Heart left ventricle (tissue), 16 donors: ENCODE results near the gene MARK4. TPM values are rescaled to one million over a fixed set of nuclear protein-coding genes. Genes with fewer than 3 reads are reported as not detected.

ENCODE experiments used
- ATAC-seq, 4 donors: fragments of 200-7000 bp; cut with Tn5 transposase; one replicate each; pipeline ENCODE4 v1.9.1; 2020 to 2022; ENCODE audit warnings: moderate library complexity in 4 of 4, mild to moderate bottlenecking in 3 of 4, moderate number of reproducible peaks in 1 of 4
- DNase-seq, 5 donors: peaks; one replicate each; pipeline ENCODE4 v3.0.0-alpha.2; 2020
- H3K27ac ChIP-seq, 12 donors: fragments of 200-600 bp; sonication (generic) in 4 of 12; one replicate each; pipeline versions ENCODE4 v1.5.0 to v1.8.0; 2016 to 2022; ENCODE audit warnings: mild to moderate bottlenecking in 2 of 12
- H3K27me3 ChIP-seq, 9 donors: fragments of 200-600 bp; sonication (generic) in 2 of 9; one replicate each; pipeline versions ENCODE4 v1.5.1 to v1.8.0; 2016 to 2022; ENCODE audit warnings: mild to moderate bottlenecking in 3 of 9
- H3K36me3 ChIP-seq, 9 donors: fragments of 200-600 bp; sonication (generic) in 2 of 9; one replicate each; pipeline versions ENCODE4 v1.5.0 to v1.8.0; 2018 to 2022; ENCODE audit warnings: mild to moderate bottlenecking in 2 of 9
- H3K4me1 ChIP-seq, 12 donors: fragments of 200-600 bp; sonication (generic) in 4 of 12; one replicate each; pipeline versions ENCODE4 v1.5.0 to v1.8.0; 2016 to 2022; ENCODE audit warnings: mild to moderate bottlenecking in 3 of 12
- H3K4me3 ChIP-seq, 12 donors: fragments of 200-600 bp; sonication (generic) in 4 of 12; one replicate each; pipeline versions ENCODE4 v1.5.0 to v1.8.0; 2017 to 2022; ENCODE audit warnings: mild to moderate bottlenecking in 9 of 12, moderate library complexity in 4 of 12
- H3K9me3 ChIP-seq, 12 donors: fragments of 200-600 bp; sonication (generic) in 4 of 12; one replicate each; pipeline versions ENCODE4 v1.5.0 to v1.8.0; 2016 to 2022; ENCODE audit warnings: mild to moderate bottlenecking in 1 of 12
- POLR2A ChIP-seq, 2 donors: fragments of 450-650 bp; IDR thresholded peaks; one replicate each; pipeline ENCODE4 v1.6.1; 2017; ENCODE audit warnings: antibody characterized with exemption in 2 of 2, mild to moderate bottlenecking in 2 of 2, moderate library complexity in 2 of 2
- WGBS, 4 donors: extraction: QIAGEN DNeasy Blood & Tissue Kit in 2 of 4; methylation state at CpG; one replicate each; pipeline versions ENCODE4 v1.1.5 to v1.1.7; 2013 to 2018; 5-methylcytosine and 5-hydroxymethylcytosine counted together
- intact Hi-C, 10 donors: fragments of 100-400 bp; cut with DNase I; formaldehyde crosslinking; loops; one replicate each; pipeline versions ENCODE4 v1.11.1 to v1.14.2; 2022
- polyA plus RNA-seq, 2 donors: library from polyadenylated mRNA; stranded (reverse); fragments of 200-250 nt; gene quantifications; one replicate each; pipeline ENCODE4 v1.2.3, GENCODE V29; 2013
- total RNA-seq, 9 donors: library from RNA; depleted of rRNA in 2 of 9; stranded (reverse); fragments of >200 nt in 2 of 9; fragmentation: NEBNext Ultra II Directional in 3 of 9; extraction: Animal tissue kit (Norgen Biotek cat#: 25700) in 3 of 9; gene quantifications; one replicate each; pipeline versions ENCODE4 v1.1.0 to v1.2.4, GENCODE V29; 2016 to 2023
- TF ChIP-seq, protein P1 (sequence below), 12 donors: fragments of 200-600 bp; sonication (generic) in 4 of 12; IDR thresholded peaks; one replicate each; pipeline versions ENCODE4 v1.5.0 to v1.8.0; 2018 to 2022; ENCODE audit warnings: antibody characterized with exemption in 12 of 12, mild to moderate bottlenecking in 5 of 12
- donor health status: ischemic (EF 13 %, LVEDD 7.1; RV severe dilation, severe dysfunction).
- donor health status: healthy with polysubstance abuse.
- donor health status: DM: no; HTN: yes; CAD: no.
- donor health status: DM: no; HTN: no; CAD: no.
- donor health status: ischemic (EF 25% LVEDD 6.9; RV normal size, moderate dysfunction).
- donor health status: ischemic (EF 25% LVEDD 5.7; RV mildly dilated, moderate dysfunction).
- donor health status: healthy.
- donor health status: DM: yes; HTN: yes; CAD: no.
- donor health status: ischemic (EF 35%, LVEDD 5.7; RV mildly dilated, moderate dysfunction).
- donor health status: nonischemic (EF 11% LVEDD 7.7; RV severe dilation, severe dysfunction).
- donor health status: DM: yes; HTN: yes; CAD: no.
- donor health status: PGD.
- donor health status: ischemic (EF 29% LVEDD 5.4; RV normal size, mild dysfunction).
- donor health status: nonischemic (EF 23%, LVEDD 6.1; RV moderate dilation, normal function).

Gene MARK4
- total and polyA plus RNA-seq, 11 donors, result 18.0 to 46.9 (median 28.6) TPM

DNA sequence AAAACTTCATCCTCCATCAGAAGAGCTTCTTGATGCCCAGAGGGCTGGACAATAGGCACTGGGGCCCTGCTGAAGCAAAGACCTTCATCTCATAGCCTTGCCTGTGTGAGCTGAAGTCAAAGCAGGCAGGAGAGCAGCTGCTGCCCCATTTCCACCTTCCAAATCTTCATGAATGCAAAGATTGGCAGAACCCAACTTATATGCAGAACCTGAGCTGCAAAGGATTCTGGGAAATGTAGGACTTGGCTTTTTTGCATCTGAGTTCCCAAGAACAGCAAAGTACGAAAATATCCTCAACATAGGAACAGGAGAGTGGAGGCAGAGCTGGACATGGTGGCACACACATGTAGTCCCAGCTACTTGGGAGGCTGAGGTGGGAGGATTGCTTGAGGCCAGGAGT lies 40.8 kb downstream of the MARK4 start:
- no peak for DNase-seq
- peaks cover 0 to 64% (median 42%) of the 10 kb centered on the region in 9 donors for H3K36me3 ChIP-seq
- no peaks in the 10 kb centered on the region for H3K27me3 ChIP-seq
- TF ChIP-seq, protein P1, sequence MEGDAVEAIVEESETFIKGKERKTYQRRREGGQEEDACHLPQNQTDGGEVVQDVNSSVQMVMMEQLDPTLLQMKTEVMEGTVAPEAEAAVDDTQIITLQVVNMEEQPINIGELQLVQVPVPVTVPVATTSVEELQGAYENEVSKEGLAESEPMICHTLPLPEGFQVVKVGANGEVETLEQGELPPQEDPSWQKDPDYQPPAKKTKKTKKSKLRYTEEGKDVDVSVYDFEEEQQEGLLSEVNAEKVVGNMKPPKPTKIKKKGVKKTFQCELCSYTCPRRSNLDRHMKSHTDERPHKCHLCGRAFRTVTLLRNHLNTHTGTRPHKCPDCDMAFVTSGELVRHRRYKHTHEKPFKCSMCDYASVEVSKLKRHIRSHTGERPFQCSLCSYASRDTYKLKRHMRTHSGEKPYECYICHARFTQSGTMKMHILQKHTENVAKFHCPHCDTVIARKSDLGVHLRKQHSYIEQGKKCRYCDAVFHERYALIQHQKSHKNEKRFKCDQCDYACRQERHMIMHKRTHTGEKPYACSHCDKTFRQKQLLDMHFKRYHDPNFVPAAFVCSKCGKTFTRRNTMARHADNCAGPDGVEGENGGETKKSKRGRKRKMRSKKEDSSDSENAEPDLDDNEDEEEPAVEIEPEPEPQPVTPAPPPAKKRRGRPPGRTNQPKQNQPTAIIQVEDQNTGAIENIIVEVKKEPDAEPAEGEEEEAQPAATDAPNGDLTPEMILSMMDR (IDR thresholded peaks at IDR 0.05), result no peak
- no peak for TF ChIP-seq POLR2A (IDR thresholded peaks at IDR 0.05)
- WGBS, 4 donors, result 93 to 100% (median 97%) methylated on average over 1 of the region's 1 CpG
- intact Hi-C loops, result no loop called here
- peaks cover 0 to 12% (median 1%) of the 10 kb centered on the region in 12 donors for H3K4me1 ChIP-seq
- no peak for ATAC-seq
- no peak overlapping the region for H3K4me3 ChIP-seq
- peaks cover 0 to 12% (median 2%) of the 10 kb centered on the region in 12 donors for H3K9me3 ChIP-seq
- no peak overlapping the region for H3K27ac ChIP-seq

DNA sequence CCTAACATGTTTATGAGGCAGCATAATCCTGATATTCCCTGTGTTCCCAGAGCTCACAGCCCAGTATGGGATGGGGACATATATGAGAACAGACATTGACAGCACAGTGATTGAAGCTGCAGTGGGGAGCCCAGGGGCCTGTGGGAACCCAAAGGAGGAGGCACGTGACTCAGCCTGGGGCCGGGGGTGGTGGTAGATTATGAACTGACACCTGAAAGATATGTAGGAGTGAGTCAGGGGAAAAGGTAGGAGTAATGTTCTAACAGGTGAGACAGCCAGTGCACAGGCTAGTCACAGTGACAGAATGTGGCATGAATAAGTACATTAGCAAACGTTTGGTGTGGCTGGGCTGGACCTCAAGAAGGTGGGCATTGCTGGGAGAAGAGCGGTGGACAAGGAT lies 42.6 kb downstream of the MARK4 start:
- ATAC-seq (no peak), DNase-seq (no peak)
- Histone ChIP-seq H3K4me1 (peaks cover 0 to 12% (median 1%) of the 10 kb centered on the region in 12 donors), H3K36me3 (peaks cover 0 to 58% (median 30%) of the 10 kb centered on the region in 9 donors), H3K27me3 (no peaks in the 10 kb centered on the region), H3K4me3 (no peak overlapping the region), H3K9me3 (peaks cover 0 to 12% (median 2%) of the 10 kb centered on the region in 12 donors), H3K27ac (no peak overlapping the region)
- 90 to 93% (median 91%) methylated on average over 4 of the region's 4 CpGs for WGBS, 4 donors
- TF ChIP-seq, protein P1 (IDR thresholded peaks at IDR 0.05), result no peak
- TF ChIP-seq POLR2A (IDR thresholded peaks at IDR 0.05), result no peak
- intact Hi-C loops, result no loop called here

DNA sequence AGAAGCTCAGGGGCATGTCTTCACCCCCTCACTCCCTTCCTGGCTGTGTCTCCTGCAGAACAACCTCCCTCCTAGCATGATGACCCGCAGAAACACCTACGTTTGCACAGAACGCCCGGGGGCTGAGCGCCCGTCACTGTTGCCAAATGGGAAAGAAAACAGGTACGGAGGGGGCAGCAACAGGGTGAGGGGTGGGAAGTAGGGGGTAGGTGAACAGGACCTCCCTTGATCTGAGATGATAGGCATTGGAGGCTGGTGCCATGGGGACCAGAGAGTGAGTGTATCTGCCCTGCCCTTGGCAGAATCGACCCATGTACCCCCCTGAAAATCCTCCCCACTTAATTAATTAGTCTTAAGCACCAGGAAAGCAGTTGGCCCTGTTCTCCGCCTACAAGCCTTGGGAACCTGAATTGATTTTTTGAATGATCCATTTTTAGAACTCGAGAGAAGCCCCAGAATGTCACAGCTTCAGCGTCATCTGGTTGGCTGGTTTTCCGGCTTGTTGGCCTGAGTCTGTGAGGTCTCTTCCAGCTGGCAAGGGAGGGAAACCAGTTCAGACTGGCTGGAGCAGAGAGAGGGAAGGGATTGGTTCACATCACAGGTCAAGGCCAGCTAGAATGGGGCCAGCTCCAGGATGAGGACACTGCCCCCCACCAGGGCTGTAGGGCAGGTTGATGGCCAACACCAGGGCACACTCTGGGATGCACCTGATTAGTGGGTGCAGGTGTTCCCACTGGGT lies 43.4 kb downstream of the MARK4 start:
- no peak for TF ChIP-seq POLR2A (IDR thresholded peaks at IDR 0.05)
- TF ChIP-seq, protein P1 (IDR thresholded peaks at IDR 0.05), result no peak
- H3K36me3 ChIP-seq, result peaks cover 0 to 58% (median 32%) of the 10 kb centered on the region in 9 donors
- no peaks in the 10 kb centered on the region for H3K27me3 ChIP-seq
- DNase-seq, result peak in 4 of 5 donors; percentile 67 to 78 (median 73)
- intact Hi-C loops, result no loop called here
- 68 to 76% (median 73%) methylated on average over 12 of the region's 12 CpGs for WGBS, 4 donors
- H3K27ac ChIP-seq, result peak overlapping the region in 7 of 12 donors; percentile 39 to 75 (median 57)
- H3K4me1 ChIP-seq, result peaks cover 0 to 12% (median 1%) of the 10 kb centered on the region in 12 donors
- H3K9me3 ChIP-seq, result peaks cover 0 to 12% (median 2%) of the 10 kb centered on the region in 12 donors
- ATAC-seq, result peak; percentile 89 to 96 (median 90)
- H3K4me3 ChIP-seq, result no peak overlapping the region

DNA sequence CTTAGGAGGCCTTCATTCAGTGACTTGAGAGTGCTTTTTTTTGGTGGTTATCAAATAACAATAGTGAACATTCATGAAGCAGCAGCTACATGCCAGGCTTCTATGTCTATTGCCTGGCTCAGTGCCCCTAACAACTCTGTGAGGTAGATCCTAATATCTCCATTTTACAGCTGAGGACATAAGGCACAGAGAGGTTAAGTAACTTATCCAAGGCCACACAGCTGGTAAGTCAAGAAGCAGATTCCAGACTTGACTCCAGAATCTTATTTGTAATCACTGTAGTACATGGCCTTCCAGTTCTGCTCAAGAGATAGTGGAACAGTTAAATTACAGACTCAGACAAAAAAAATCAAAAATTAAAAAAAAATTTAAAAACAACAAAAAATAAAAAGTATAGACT lies 44.8 kb downstream of the MARK4 start:
- TF ChIP-seq POLR2A (IDR thresholded peaks at IDR 0.05), result no peak
- TF ChIP-seq, protein P1 (IDR thresholded peaks at IDR 0.05), result no peak
- Histone ChIP-seq H3K4me3 (no peak overlapping the region), H3K4me1 (peaks cover 0 to 12% (median 1%) of the 10 kb centered on the region in 12 donors), H3K36me3 (peaks cover 0 to 53% (median 22%) of the 10 kb centered on the region in 9 donors), H3K27me3 (no peaks in the 10 kb centered on the region), H3K9me3 (peaks cover 0 to 12% (median 2%) of the 10 kb centered on the region in 12 donors), H3K27ac (no peak overlapping the region)
- intact Hi-C loops, result no loop called here
- DNase-seq (no peak), ATAC-seq (no peak)
